ENCODE measurements around the gene SPTBN2. TPM values are rescaled to one million over a fixed set of nuclear protein-coding genes. Genes with fewer than 3 reads are reported as not detected.

SPTBN2 gene
- total and polyA plus RNA-seq, 2 of the 8 experiments (the other 6 are each of a cell fraction or from before 2014, with no cell fraction given) = 19.1 to 69.0 TPM

DNA sequence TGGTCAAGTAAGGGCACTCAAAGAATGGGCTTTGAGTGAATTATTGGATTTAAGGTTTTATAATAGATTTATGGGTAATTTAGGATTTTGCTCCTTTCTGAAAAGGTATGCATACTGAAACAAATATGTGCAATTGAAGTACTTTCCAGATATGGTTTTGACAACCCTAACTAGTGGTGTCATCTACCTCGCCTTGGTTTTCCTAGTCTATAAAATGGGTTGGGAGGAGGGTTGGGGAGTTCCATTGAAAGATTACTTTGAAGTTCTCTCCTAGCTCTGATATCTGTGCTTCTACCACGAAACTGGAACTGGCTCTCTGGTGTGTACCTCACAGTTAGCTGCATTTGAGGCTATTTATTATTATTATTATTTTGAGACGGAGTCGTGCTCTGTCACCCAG, 431 bp upstream of the SPTBN2 start (continued):
- TF ChIP-seq, protein P1, sequence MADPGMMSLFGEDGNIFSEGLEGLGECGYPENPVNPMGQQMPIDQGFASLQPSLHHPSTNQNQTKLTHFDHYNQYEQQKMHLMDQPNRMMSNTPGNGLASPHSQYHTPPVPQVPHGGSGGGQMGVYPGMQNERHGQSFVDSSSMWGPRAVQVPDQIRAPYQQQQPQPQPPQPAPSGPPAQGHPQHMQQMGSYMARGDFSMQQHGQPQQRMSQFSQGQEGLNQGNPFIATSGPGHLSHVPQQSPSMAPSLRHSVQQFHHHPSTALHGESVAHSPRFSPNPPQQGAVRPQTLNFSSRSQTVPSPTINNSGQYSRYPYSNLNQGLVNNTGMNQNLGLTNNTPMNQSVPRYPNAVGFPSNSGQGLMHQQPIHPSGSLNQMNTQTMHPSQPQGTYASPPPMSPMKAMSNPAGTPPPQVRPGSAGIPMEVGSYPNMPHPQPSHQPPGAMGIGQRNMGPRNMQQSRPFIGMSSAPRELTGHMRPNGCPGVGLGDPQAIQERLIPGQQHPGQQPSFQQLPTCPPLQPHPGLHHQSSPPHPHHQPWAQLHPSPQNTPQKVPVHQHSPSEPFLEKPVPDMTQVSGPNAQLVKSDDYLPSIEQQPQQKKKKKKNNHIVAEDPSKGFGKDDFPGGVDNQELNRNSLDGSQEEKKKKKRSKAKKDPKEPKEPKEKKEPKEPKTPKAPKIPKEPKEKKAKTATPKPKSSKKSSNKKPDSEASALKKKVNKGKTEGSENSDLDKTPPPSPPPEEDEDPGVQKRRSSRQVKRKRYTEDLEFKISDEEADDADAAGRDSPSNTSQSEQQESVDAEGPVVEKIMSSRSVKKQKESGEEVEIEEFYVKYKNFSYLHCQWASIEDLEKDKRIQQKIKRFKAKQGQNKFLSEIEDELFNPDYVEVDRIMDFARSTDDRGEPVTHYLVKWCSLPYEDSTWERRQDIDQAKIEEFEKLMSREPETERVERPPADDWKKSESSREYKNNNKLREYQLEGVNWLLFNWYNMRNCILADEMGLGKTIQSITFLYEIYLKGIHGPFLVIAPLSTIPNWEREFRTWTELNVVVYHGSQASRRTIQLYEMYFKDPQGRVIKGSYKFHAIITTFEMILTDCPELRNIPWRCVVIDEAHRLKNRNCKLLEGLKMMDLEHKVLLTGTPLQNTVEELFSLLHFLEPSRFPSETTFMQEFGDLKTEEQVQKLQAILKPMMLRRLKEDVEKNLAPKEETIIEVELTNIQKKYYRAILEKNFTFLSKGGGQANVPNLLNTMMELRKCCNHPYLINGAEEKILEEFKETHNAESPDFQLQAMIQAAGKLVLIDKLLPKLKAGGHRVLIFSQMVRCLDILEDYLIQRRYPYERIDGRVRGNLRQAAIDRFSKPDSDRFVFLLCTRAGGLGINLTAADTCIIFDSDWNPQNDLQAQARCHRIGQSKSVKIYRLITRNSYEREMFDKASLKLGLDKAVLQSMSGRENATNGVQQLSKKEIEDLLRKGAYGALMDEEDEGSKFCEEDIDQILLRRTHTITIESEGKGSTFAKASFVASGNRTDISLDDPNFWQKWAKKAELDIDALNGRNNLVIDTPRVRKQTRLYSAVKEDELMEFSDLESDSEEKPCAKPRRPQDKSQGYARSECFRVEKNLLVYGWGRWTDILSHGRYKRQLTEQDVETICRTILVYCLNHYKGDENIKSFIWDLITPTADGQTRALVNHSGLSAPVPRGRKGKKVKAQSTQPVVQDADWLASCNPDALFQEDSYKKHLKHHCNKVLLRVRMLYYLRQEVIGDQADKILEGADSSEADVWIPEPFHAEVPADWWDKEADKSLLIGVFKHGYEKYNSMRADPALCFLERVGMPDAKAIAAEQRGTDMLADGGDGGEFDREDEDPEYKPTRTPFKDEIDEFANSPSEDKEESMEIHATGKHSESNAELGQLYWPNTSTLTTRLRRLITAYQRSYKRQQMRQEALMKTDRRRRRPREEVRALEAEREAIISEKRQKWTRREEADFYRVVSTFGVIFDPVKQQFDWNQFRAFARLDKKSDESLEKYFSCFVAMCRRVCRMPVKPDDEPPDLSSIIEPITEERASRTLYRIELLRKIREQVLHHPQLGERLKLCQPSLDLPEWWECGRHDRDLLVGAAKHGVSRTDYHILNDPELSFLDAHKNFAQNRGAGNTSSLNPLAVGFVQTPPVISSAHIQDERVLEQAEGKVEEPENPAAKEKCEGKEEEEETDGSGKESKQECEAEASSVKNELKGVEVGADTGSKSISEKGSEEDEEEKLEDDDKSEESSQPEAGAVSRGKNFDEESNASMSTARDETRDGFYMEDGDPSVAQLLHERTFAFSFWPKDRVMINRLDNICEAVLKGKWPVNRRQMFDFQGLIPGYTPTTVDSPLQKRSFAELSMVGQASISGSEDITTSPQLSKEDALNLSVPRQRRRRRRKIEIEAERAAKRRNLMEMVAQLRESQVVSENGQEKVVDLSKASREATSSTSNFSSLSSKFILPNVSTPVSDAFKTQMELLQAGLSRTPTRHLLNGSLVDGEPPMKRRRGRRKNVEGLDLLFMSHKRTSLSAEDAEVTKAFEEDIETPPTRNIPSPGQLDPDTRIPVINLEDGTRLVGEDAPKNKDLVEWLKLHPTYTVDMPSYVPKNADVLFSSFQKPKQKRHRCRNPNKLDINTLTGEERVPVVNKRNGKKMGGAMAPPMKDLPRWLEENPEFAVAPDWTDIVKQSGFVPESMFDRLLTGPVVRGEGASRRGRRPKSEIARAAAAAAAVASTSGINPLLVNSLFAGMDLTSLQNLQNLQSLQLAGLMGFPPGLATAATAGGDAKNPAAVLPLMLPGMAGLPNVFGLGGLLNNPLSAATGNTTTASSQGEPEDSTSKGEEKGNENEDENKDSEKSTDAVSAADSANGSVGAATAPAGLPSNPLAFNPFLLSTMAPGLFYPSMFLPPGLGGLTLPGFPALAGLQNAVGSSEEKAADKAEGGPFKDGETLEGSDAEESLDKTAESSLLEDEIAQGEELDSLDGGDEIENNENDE (IDR thresholded peaks at IDR 0.05; ENCODE audit: insufficient replicate concordance, low read length) = no peak
- TF ChIP-seq EZH2 (IDR thresholded peaks at IDR 0.05; ENCODE audit: low read depth, low read length, severe bottlenecking) (no peak), HDAC2 (IDR thresholded peaks at IDR 0.05; ENCODE audit: borderline replicate concordance in 1 of 2, low read depth in 2 of 2, low read length in 2 of 2) (no peak)

All from H1 (cell line).